ENCODE data around the gene ASF1B.
"Not testable (repeated sequence)": the region's sequence is repeated elsewhere in the genome, so short reads cannot be mapped to it uniquely, and the experiment has no call there.

Gene ASF1B

DNA sequence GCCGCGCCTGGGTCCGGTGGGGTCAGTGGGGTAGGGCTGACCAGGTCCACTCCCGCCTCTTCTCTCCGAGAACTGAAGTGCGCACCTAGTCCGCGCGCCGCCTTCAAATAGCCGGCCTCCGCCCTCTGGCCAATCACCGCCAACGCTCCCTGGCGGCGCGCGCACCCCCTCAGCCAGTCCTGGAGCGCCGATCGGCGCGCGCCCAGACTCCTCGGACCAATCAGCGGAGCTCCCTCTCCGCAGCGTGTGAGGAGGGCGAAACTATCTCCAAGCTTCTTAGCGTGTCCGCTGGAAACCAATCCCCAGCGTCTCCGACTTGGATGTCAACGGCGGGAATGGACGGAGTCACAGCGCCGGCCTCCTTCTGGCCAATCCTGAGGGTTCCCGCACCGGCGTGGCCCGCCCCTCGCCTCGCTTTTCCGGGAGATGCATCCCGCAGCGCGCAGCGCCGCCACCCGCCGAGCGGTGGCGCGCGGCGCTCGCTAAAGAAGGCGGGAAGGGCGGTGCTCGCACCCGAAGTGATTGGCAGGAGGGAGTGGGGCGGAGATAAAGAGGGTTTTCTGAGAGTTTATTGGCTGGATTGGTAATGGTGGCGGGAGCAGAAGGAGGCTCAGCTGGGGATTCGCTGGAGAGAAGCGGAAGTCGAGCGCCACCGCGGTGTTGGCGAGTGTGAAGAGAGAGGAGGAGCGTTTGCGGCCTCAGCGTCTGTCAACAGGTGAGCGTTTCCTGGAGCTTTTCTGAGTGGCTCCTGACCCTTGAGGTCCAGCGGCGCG is at the start of gene ASF1B:
Gene ASF1B (minus strand): TSS at position 81 of the 773 bp plus-strand sequence. CDS start 133 bp downstream, outside the sequence.
- peak; percentile 94 for DNase-seq (ENCODE audit: low read depth)

DNA sequence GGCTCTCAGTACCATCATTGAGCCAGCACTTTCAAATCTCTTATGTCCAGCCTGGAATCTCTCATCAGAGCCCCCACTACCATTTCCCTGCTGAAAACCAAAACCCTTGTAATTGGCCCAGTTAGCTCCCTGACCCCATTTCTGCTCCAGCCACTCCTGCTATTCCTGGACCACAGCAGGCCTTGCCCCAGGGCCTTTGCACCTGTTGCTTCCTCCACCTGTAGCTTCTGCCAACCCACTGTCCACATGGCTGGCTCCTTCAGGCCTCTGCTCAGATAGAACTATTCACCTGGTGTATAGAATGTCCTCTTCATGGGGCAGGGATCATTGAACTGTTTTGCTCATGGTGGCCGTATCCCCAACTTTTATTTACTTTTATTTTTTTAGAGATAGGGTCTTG is 49.3 kb upstream of the ASF1B start:
- not testable (repeated sequence) for DNase-seq (ENCODE audit: low read depth)

DNA sequence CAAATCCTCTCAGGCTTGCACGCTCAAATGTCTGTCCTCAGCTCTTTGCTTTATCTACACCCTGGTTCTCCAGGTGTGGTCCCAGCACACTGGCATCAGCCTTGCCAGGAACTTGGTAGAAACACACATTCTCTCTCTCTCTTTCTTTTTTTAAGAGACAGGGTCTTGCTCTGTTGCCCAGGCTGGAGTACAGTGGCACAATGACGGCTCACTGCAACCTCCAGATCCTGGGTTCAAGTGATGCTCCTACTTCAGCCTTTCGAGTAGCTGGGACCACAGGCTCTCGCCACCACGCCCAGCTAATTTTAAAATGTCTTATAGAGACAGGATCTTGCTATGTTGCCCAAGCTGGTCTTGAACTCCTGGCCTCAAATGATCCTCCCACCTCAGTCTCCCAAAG is 48.8 kb upstream of the ASF1B start:
- no peak for DNase-seq (ENCODE audit: low read depth)

DNA sequence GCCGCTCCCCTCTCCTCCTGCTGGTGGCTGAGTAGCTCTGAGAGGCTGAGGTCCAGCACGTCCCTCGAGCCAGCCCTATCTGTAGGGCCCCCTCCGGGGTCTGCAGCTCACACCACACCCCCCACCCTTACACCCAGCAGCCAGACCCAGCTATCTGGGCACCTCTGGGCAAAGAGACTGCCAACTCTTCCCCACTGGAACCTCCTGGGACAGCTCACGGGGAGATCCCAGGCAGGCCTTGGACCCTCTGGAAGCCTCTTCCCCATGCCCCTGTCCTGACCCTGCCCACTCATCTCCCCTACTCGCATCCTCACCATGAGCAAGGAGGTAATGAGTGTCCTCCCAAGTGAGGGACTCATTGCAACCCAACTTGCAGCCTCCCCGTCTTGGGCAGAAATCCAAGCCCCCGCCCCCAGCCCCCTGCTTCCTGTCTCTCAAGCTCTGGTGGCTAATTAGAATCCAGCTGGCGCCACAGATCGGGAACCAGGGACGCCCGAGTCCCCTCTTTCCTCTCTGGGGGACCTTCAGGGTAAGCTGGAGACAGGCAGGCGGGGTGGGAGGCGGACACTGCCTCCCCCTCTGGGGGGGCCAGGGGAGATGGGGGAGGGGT is 47.5 kb upstream of the ASF1B start:
- DNase-seq (ENCODE audit: low read depth) = no peak

DNA sequence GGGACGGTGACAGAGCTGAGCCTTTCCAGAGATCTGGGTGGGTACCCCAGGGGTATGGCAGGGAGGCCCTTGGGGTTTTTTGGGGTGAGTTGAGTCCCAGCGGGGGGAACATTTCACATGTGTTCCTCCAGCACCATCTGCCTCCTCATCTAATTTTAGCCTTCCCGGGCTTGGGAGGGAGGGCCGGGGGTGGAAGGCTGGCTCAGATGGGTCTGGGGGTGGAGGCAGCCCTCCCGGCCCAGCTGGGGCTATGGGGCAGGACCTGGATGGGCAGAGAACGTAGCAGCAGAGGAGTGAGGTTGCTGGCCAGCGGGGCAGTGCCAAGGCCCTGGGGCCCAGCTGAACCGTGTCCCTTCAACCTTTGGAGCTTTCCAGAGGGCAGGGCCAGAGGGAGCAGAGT is 46.1 kb upstream of the ASF1B start:
- no peak for DNase-seq (ENCODE audit: low read depth)

DNA sequence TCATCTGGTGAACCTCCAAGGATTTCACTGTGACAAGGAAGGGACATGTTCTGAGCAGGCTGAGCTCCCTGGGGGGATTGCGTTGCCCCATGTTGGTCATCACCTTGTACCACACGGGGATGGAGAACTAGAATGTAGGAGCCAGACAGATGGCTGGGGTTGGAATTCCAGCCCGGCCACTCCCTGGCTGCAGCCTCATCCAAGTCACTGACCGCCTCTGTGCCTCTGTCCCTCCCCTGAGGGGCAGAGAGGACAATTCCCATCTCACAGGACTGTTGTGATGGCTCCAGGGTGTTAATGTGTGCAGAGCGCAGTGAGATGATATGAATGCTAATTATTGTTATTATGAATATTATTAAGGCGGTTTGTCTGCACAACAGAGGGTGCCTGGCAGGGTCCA is 45.5 kb upstream of the ASF1B start:
- no peak for DNase-seq (ENCODE audit: low read depth)

DNA sequence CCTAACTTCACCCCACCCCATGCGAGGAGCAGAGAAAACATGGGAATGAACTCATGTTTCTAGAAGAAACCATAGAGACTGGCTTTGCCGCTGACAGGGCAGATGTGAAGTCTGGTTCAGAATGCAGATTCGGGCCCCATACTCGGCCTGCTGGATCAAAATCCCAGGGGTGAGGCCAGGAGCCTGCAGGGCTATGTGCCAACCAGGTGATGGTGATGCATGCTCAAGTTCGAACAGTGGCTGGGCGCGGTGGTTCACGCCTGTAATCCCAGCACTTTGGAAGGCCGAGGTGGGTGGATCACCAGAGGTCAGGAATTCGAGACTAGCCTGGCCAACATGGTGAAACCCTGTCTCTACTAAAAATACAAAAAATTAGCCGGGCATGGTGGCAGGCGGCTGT is 44.8 kb upstream of the ASF1B start:
- not testable (repeated sequence) for DNase-seq (ENCODE audit: low read depth)

DNA sequence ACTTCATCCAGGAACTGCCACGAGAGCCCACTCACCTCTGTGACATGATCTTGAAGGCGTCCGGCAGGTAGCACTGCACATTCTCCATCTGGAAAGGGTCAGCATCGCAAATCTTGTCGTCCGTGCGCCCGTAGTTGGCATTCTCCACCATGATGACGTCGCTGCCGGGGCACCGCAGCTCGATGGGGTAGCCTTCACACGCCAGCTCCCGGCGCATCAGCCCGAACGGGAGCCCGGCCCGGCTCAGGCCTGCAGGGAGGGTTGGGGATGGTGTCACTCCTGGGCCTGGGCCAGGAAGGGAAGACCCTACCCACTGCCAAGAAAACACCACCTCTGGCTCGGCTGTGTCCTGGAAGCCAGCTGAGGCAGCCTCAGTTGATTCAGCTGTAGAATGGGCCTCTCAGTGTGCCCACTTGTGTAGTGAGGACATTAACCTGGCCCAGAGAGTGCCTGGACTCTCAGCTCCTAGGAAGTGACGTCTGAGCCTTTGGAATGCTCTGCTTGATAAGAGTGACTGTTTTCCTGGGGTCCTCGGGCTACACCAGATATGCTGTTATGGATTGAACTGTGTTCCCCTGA is 41.2 kb upstream of the ASF1B start:
- DNase-seq (ENCODE audit: low read depth) = no peak

DNA sequence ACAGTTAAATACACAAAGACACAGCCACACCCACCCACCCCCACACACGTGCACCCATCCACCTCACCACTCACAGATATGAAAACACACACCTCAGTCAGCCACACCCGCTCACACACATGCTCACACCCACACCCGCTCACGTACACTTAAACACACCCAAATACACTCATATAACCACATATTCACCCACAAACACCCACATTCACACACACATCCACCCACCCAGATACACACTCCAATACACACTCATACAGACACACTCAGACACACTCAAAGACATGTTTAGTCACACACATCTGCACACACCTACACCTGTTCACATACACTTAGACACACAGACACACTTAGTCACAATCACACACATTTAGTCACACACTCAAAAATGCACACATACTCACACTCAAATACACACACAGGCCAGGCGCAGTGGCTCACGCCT is 39.0 kb upstream of the ASF1B start:
- DNase-seq (ENCODE audit: low read depth) = no peak

DNA sequence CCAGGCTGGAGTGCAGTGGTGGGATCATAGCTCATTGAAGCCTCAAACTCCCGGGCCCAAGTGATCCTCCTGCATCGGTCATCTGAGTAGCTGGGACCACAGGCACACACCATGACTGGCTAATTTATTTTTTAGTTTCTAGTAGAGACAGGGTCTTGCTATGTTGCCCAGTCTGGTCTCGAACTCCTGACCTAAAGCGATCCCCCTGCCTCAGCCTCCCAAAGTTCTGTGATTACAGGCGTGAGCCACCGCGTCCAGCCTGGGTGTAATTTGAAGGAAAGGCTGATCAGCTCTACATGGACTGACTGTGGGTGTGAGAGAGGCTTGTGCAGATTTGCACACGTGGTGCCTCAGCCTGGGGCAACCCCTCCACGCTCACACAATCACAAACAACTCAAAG is 38.5 kb upstream of the ASF1B start:
- DNase-seq (ENCODE audit: low read depth) = no peak

DNA sequence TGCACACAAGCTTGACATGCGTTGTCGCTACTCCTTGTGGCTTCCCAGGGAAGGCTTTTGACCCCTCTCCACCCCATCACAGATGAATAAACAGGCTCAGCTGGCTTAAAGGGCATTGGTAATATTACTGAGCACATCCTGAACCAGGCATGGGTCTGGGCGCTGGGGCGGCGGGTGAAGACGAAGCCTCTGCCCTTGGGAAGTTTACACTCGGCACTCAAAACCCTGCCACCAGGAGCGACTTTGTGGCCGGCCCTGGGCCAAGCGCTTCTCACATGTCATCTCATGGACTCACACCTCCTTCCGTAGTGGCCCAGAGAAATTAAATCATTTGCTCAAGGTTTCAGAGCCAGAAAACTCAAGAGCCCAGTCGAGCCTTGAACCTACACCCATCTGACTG is 32.6 kb upstream of the ASF1B start:
- no peak for DNase-seq (ENCODE audit: low read depth)

DNA sequence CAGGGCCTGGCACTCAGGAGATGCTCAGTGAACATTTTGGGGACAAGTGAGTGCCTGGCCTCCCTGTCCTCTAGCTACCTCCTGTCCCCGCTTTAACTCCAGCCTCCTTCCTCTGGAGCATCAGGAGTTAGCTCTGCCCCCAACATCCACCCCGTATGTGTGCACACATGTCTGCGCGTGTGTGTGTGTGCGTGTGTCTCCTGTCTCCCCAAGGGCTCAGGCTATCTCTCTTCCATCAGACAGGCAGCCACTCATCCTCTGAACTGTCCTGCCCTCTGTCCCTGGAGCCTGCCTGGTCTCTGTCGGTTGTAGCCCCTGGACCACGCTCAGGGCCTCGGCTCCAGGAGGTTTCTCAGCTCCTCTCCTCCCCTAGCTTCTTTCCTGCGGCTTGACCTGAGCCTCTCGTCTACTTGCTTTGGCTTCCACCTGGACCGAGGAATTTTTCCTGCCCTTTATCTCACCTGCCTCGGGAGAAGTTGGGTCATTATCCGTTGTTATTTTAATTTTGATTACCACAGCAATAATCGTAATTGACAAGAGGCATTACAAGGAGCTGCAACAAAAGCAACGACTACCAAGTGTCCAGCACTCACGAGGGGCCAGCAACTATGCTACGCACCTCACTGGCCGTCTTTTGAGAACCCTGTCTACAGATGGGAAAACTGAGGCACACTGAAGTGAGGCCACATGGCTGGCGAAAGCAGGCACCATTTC is 32.0 kb upstream of the ASF1B start:
- DNase-seq (ENCODE audit: low read depth) = no peak

DNA sequence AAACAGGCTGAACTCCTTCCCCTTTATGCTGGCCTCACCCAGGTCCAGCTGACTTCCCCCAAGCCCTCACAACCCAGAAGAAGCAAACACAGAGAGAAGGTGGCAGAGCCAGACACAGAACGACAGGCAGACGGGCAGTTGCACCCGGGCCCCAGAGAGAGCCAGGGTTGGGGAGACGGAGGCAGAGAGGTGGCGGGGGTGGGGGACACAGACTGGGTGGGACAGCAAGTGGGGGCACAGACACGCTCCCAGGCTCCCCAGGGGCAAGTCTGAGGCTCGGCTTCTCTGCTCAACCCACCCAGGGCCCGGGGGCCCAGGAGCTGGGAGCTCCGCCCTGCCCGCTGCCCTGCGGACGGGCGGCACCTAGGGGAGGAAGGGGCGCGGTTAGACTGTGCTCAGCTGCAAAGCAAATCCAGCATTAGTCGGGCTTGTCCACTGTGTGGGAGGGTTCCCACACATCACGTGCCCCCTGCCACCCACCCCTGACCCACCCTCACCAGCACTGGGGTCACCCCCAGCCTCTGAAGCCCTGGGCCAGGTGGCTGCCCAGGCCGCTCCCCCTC is 31.3 kb upstream of the ASF1B start:
- no peak for DNase-seq (ENCODE audit: low read depth)

DNA sequence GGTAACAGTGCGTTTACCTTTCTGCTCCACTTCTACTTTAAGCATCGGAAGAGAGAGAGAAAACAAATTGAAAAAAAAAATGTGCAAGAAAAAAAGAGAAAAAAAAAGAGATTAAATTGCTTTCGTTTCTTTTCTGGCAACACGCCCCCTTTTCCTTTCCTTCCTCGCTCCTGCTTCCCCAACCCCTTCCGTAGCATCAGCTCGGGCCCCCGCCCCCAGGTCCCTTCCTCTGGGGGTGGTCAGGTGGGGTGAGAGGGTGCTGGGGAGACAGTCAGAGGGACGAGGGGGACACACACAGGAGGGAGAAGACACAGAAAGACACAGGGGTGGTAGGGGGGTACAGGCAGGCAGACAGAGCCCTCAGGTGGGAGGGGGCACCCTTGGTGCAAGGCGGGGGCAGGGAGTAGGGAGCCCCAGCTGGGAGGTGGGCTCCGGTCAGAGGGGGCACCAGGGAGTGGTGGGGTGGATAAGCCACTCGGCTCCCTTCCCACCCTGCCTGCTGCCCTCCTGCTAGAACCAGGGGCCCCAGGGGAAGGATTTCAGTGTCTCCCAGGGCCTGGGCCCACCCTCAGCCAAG is 30.7 kb upstream of the ASF1B start:
- DNase-seq (ENCODE audit: low read depth) = no peak

DNA sequence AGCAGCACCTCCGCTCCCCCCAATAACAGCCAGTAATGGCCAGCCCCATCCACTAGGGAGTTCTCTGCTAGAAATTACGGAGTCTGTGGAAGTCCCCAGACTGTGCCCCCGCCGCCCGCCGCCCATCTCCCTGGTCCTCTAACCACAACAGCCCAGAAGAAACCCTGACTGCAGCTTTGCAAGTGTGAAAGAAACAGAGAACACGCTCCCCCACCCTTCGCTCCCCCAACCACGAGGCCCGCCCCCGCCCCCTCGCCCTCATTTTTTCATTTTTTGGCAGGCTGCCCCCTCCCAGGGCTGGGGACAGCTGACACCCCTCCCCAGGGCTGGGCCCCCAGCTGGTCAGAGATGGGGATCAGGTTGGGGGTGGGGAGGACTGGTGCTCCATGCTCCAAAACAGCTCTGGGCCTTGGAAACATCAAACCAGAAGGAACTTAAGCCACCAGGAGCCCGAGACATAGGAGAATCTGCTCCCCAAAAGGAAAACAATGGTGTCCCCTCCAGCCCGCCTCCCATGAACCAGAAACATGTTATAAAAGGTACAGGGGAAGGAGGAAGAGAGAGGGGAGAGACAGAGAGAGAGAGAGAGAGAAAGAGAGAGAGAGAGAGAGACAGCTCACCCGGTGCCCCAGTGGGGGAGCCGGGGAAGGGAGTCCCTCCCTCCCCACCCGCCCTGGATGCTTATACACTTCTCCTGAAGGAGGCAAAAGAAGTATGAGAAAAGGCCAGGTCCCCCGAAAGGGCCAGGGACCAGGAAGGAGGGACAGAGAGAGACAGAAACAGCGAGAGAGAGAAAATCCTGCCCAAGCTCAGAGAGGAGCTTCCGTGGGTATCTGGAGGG is 29.8 kb upstream of the ASF1B start:
- DNase-seq (ENCODE audit: low read depth) = no peak

DNA sequence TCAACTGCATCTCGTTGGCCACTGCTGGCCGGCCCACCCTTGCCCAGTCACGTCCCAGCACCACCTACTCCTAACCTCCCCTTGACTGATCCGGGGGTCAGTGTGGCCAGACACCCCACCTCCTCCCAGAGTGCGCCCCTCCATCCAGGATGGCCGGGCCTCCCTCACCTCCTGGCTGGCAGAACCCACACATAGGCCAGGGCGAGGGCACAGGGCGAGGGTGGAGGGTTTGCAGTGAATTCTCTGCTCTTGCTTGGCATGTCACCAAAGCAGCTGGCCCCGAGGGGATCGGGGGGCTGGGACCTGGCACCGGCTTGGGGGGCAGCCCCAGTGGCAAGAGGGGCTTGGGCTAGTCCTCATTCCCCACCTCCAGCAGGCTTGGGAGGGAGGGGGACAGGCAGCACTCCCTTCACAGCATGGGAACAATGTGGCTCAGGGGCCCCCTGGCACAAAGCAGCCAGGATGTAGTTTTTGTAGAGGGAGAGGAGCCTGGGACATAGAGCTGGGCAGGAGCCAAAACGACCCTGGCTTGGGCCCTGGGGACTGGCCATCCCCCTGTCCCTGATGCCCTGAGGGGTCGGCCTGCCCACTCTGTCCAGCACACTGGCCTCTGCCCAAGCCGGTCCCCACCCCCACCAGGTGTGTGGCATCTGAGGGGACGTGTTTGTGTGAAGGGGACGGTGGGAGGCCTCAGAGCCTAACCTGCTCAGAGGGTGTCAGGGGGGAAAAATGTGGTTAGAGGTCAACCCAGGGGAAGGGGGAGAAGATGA is 28.5 kb upstream of the ASF1B start:
- DNase-seq (ENCODE audit: low read depth) = no peak

DNA sequence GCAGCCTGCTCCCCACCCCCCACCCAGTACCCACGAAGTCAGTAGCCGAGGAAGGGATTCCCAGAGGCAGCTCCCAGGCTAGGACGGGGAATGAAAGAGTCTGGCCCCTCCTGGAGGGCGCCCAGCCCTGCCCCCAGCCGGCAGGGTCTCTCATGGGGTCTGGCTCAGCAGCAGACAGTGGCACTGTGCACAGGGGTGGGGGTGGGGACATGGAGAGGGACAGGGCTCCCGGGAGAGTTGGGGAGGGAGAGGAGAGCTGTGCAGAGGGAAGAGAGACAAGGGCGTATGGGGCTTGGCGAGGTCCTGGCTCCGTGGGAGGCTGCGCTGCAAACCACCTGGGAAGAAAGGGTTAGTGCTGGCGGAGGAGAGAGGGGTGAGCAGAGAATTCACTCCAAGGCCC is 27.7 kb upstream of the ASF1B start:
- no peak for DNase-seq (ENCODE audit: low read depth)

DNA sequence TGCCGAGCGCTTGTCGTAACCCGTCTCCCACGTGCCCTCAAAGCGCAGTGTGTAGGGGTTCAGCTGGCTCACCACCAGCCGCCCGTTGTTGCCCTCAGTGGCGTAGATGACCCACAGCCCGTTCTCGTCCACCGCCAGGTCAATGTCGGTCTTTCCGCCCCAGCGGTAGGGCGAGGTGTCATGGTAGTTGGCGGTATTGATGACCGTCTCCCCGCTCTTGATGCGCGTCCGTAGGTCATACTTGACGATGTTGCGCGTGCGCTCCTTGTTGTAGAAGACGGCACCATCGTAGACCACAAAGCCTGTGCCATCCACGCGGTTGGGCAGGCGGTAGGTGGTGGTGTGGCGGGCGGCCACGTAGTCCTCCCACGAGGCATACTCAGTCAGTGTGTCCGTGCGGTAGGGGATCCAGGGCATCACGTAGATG is 26.5 kb upstream of the ASF1B start:
- no peak for DNase-seq (ENCODE audit: low read depth)

DNA sequence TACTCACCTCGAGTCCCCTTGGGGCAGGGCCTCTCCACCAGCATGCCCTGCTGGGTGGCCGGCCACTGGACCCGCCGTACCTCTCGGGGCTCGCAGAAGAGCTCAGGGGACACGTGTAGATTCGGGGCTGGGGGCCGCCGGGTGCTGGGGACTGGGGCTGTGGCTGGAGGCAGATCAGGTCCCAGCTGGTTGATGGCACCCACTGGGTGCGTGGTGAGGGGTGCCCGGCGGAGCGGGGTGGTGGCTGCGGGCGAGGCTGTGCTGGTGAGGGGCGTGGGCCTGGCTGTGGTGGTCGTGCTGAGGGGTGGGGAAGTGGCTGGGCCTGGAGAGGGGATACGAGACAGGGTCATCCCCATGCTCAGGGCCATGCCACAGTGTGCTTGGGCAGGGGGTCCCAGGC is 24.9 kb upstream of the ASF1B start:
- DNase-seq (ENCODE audit: low read depth) = no peak

DNA sequence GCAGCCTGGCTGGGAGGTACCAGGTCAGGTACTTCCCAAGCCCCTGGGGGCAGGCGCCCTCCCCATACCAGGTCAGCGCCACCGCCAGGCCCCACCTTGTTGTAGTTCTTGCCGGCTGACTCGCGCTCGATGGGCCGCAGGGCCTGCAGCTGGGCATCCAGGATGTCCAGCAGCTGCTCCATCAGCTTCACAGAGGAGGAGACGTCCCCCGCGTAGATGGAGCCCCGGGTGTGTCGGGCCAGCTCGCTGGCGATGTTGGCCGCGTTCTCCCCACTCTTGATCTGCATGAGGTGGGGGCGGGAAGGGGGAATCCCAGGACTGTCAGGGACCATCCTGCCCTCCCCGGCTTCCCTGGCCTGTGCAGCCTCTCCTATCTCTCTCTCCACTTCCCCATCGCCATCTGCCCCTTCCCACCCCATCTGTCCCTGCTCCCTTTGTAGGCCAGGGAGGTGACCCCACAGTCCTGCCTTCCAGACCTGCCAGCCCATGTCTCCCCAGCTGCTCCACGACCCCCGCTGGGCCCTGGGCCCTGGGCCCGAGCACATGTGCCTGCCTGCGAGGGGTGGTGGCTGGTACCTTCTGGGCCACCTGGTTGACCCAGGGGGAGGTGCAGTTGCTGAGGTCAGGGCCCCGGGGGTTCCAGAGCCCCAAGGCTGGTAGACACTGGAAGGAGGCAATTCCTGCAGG is 23.8 kb upstream of the ASF1B start:
- DNase-seq (ENCODE audit: low read depth) = no peak
